ENCODE measurements around the gene TUBB4A. TPM values are rescaled to one million over a fixed set of nuclear protein-coding genes. Genes with fewer than 3 reads are reported as not detected.

Gene TUBB4A
- total RNA-seq, 2 donors from 2014 or later, result 0.44 to 1.4 TPM

DNA sequence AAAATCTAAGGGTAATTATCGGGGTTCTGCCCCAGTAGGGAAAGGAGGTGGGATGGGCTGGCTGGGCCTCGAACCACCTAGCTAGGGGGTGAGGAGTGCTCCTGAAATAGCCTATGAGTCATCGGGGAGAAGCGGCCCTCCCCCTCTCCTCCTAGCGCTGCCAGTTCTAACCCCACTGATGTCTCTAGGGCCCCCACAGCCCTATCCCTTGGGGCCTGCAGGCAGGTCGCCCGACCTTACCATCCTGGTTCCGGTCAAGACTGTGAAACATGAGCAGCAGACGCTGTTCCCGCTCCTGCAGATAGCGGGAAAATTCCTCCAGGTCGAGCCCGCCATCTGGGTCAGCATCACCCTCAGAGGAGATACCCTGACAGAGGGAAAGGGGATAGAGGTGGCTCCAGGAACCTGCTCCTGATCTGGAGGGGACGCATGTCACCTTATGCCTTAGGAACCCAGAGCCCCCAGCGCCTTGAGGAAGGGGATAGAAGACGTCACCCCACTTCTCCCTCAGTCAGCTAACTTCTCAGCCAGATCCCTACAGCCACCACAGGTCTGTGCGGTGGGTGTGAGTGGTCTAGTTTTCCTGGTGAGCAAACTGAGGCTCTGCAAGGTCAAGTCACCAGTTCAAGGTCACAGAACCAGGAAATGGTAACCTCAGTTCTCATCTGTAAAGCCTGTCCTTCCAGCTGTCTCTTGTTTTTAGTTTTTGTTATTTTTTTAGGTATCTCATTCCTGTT lies 44.0 kb downstream of the TUBB4A start:
- H3K27me3 ChIP-seq, result no peaks in the 10 kb centered on the region
- no peak for DNase-seq
- no peak for TF ChIP-seq CTCF (IDR thresholded peaks at IDR 0.05)
- peaks cover 8% of the 10 kb centered on the region for H3K36me3 ChIP-seq
- H3K27ac ChIP-seq, result no peak overlapping the region
- H3K9ac ChIP-seq (ENCODE audit: low read depth in 2 of 2, low read length in 2 of 2), result peak overlapping the region in 1 of 2 donors; percentile 63
- no peaks in the 10 kb centered on the region for H3K4me1 ChIP-seq
- intact Hi-C loops (cut with DNase I), result no loop called here
- no peaks in the 10 kb centered on the region for H3K9me3 ChIP-seq
- H3K4me3 ChIP-seq, result peak overlapping the region; percentile 86

DNA sequence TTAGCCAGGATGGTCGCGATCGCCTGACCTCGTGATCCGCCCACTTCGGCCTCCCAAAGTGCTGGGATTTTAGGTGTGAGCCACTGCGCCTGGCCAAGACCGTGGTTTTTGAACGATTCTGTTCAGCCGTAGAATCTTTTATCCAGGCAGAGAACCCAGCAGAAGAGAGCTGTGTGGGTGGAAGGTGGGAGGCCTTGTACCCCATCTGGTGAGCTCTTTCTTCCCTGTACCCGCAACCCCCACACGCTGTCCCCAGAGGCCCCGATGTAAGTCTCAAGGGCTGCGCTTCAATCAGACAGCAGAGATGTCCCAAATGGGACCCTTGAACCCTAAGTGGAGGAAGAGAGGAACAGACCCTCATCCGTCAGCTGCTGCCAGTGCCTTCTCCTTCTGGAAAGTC lies 46.2 kb downstream of the TUBB4A start:
- Histone ChIP-seq H3K36me3 (peaks cover 8% of the 10 kb centered on the region), H3K9ac (ENCODE audit: low read depth in 2 of 2, low read length in 2 of 2) (no peak overlapping the region), H3K4me1 (no peaks in the 10 kb centered on the region), H3K27me3 (no peaks in the 10 kb centered on the region), H3K9me3 (no peaks in the 10 kb centered on the region), H3K4me3 (no peak overlapping the region), H3K27ac (no peak overlapping the region)
- no peak for DNase-seq
- TF ChIP-seq CTCF (IDR thresholded peaks at IDR 0.05), result no peak
- intact Hi-C loops (cut with DNase I), result no loop called here

GRCh38 chr19:6453951-6454565 lies 48.1 kb downstream of the TUBB4A start:
- H3K27ac ChIP-seq, result no peak overlapping the region
- H3K9ac ChIP-seq (ENCODE audit: low read depth in 2 of 2, low read length in 2 of 2), result no peak overlapping the region
- TF ChIP-seq CTCF (IDR thresholded peaks at IDR 0.05), result no peak
- no peaks in the 10 kb centered on the region for H3K9me3 ChIP-seq
- no peaks in the 10 kb centered on the region for H3K27me3 ChIP-seq
- H3K4me1 ChIP-seq, result no peaks in the 10 kb centered on the region
- no peak for DNase-seq
- intact Hi-C loops (cut with DNase I), result no loop called here
- H3K36me3 ChIP-seq, result peaks cover 8% of the 10 kb centered on the region
- no peak overlapping the region for H3K4me3 ChIP-seq

- no peaks in the 10 kb centered on the region for H3K27me3 ChIP-seq
- no peak overlapping the region for H3K4me3 ChIP-seq
- no peak for TF ChIP-seq CTCF (IDR thresholded peaks at IDR 0.05)
- H3K36me3 ChIP-seq, result peaks cover 8% of the 10 kb centered on the region
- no peak overlapping the region for H3K9ac ChIP-seq (ENCODE audit: low read depth in 2 of 2, low read length in 2 of 2)
- intact Hi-C loops (cut with DNase I), result no loop called here
- no peak overlapping the region for H3K27ac ChIP-seq
- H3K9me3 ChIP-seq, result no peaks in the 10 kb centered on the region
- no peak for DNase-seq
- no peaks in the 10 kb centered on the region for H3K4me1 ChIP-seq
These were observed 49.2 kb downstream of the TUBB4A start for GRCh38 chr19:6452899-6453298.

DNA sequence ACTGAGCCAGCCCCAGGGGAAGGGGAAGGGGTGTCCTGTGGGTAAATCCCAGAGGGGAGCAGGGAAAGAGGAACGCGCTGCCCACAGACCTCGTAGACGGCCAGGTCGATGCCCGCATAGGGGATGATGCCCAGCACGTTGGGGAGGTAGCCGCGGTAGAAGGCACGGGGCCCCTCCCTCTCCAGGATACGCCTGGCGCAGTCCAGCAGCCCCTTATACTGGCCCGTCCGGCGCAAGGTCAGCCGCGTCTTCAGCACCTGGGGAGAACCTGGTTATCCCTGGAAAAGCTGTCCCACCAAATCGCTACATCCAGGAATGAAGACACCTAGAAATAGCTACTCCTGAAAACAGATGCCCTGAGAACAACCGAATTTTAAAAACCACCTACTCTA lies 49.9 kb downstream of the TUBB4A start:
- Histone ChIP-seq H3K27ac (no peak overlapping the region), H3K4me1 (no peaks in the 10 kb centered on the region), H3K4me3 (no peak overlapping the region), H3K9me3 (no peaks in the 10 kb centered on the region), H3K27me3 (no peaks in the 10 kb centered on the region), H3K9ac (ENCODE audit: low read depth in 2 of 2, low read length in 2 of 2) (no peak overlapping the region), H3K36me3 (peaks cover 8% of the 10 kb centered on the region)
- no peak for TF ChIP-seq CTCF (IDR thresholded peaks at IDR 0.05)
- intact Hi-C loops (cut with DNase I), result no loop called here
- DNase-seq, result no peak
